H1 (cell line): ENCODE results near the gene MUC16. TPM values are rescaled to one million over a fixed set of nuclear protein-coding genes. Genes with fewer than 3 reads are reported as not detected.

Source experiments
- CTCF ChIA-PET: fragments of 300-600 bp; sonication (Branson Sonifier 250); formaldehyde crosslinking; loops from one replicate; lab custom pipeline; 2021; ENCODE audit not compliant: partially characterized antibody; lab: Charles Lee
- POLR2A ChIA-PET: fragments of 300-600 bp; sonication (Branson Sonifier 250); formaldehyde crosslinking; loops from one replicate; lab custom pipeline; 2021; ENCODE audit warnings: inconsistent platforms; ENCODE audit not compliant: partially characterized antibody; lab: Charles Lee
- DNase-seq, 2 experiments: peaks; one replicate each; pipeline versions ENCODE4 v3.0.0 to v3.0.0-alpha.2; 2010 to 2022; ENCODE audit warnings: low spot score in 2 of 2, low read depth in 1 of 2, mixed read lengths in 1 of 2
- FAIRE-seq: peaks from 2 replicates; lab custom pipeline; 2011; peaks lifted over from hg19 to GRCh38; lab: Jason Lieb, UNC
- H2AFZ ChIP-seq: 2 replicates; pipeline ENCODE4 v1.8.1; 2012; ENCODE audit warnings: low read length, inconsistent platforms
- H2AK5ac ChIP-seq: 2 replicates; pipeline ENCODE4 v1.6.1; 2013; ENCODE audit warnings: low read depth, low read length
- H2BK120ac ChIP-seq: replicated peaks from 2 replicates; pipeline ENCODE3; 2013; ENCODE audit warnings: low read depth, low read length, inconsistent platforms
- H2BK12ac ChIP-seq: 2 replicates; pipeline ENCODE4 v1.6.1; 2013; ENCODE audit warnings: low read depth, low read length
- H2BK15ac ChIP-seq: 2 replicates; pipeline ENCODE4 v1.6.1; 2013; ENCODE audit warnings: low read length
- H2BK20ac ChIP-seq: 2 replicates; pipeline ENCODE4 v1.6.1; 2013; ENCODE audit warnings: low read length
- H2BK5ac ChIP-seq: 2 replicates; pipeline ENCODE4 v1.6.1; 2013; ENCODE audit warnings: low read depth, low read length
- H3K14ac ChIP-seq: 2 replicates; pipeline ENCODE4 v1.6.1; 2013; ENCODE audit warnings: inconsistent platforms; ENCODE audit not compliant: insufficient read length
- H3K18ac ChIP-seq: 2 replicates; pipeline ENCODE4 v1.6.1; 2013; ENCODE audit warnings: low read length; ENCODE audit errors: extremely low read depth
- H3K23ac ChIP-seq: 2 replicates; pipeline ENCODE4 v1.6.1; 2013; ENCODE audit warnings: inconsistent platforms; ENCODE audit not compliant: insufficient read length
- H3K23me2 ChIP-seq: 2 replicates; pipeline ENCODE4 v1.6.1; 2013; ENCODE audit warnings: low read depth, low read length
- H3K27ac ChIP-seq: 2 replicates; pipeline ENCODE4 v1.6.1; 2011; ENCODE audit warnings: low read depth, low read length, inconsistent platforms
- H3K27me3 ChIP-seq, 4 experiments: replicated peaks in 1 of 4; 1 replicate in 1 of 4; 2 replicates in 3 of 4; pipeline versions ENCODE4 v1.6.1 to v1.8.1; 2011 to 2013; ENCODE audit warnings: low read length in 3 of 4, mild to moderate bottlenecking in 3 of 4, inconsistent platforms in 2 of 4, mixed read lengths in 2 of 4, moderate library complexity in 1 of 4; ENCODE audit not compliant: control insufficient read depth in 3 of 4, insufficient read depth in 3 of 4; ENCODE audit errors: extremely low read depth in 1 of 4
- H3K36me3 ChIP-seq, 4 experiments: 2 replicates each; pipeline versions ENCODE4 v1.6.1 to v1.8.1; 2011 to 2013; ENCODE audit warnings: mild to moderate bottlenecking in 4 of 4, low read length in 3 of 4, moderate library complexity in 2 of 4, control low read depth in 1 of 4, inconsistent platforms in 1 of 4; ENCODE audit not compliant: insufficient read depth in 4 of 4, control insufficient read depth in 2 of 4
- H3K4ac ChIP-seq: replicated peaks from 2 replicates; pipeline ENCODE3; 2013; ENCODE audit warnings: low read length, low read depth, mixed read lengths, inconsistent platforms; ENCODE audit not compliant: insufficient read length
- H3K4me1 ChIP-seq, 4 experiments: replicated peaks in 1 of 4; 1 replicate in 1 of 4; 2 replicates in 3 of 4; pipeline versions ENCODE4 v1.6.1 to v1.8.1; 2011 to 2013; ENCODE audit warnings: low read length in 3 of 4, inconsistent platforms in 2 of 4, mixed read lengths in 1 of 4; ENCODE audit not compliant: insufficient read depth in 4 of 4, control insufficient read depth in 3 of 4
- H3K4me2 ChIP-seq, 2 experiments: 2 replicates each; pipeline versions ENCODE4 v1.6.1 to v1.8.1; 2011 to 2013; ENCODE audit warnings: low read depth in 2 of 2, low read length in 2 of 2, control low read depth in 1 of 2, inconsistent platforms in 1 of 2, mild to moderate bottlenecking in 1 of 2; ENCODE audit not compliant: insufficient read depth in 1 of 2
- H3K4me3 ChIP-seq, 4 experiments: fragments of 200-600, 300-600 bp in 1 of 4; sonication (generic), shearing (Covaris generic), sonication (Bioruptor Twin) in 1 of 4; 2 replicates each; pipeline versions ENCODE4 v1.5.1 to v1.8.1; 2011 to 2016; ENCODE audit warnings: low read length in 4 of 4, low read depth in 3 of 4, control low read depth in 2 of 4, inconsistent platforms in 2 of 4, mild to moderate bottlenecking in 2 of 4, mixed read lengths in 1 of 4, moderate library complexity in 1 of 4; ENCODE audit not compliant: insufficient read depth in 2 of 4; ENCODE audit errors: extremely low read depth in 1 of 4
- H3K56ac ChIP-seq: replicated peaks from 2 replicates; pipeline ENCODE3; 2013; ENCODE audit warnings: low read depth, mild to moderate bottlenecking, mixed read lengths, low read length, inconsistent platforms; ENCODE audit not compliant: insufficient read length
- H3K79me1 ChIP-seq: 2 replicates; pipeline ENCODE4 v1.6.1; 2013; ENCODE audit warnings: low read depth, low read length, control low read depth
- H3K79me2 ChIP-seq, 2 experiments: 2 replicates each; pipeline versions ENCODE4 v1.6.1 to v1.8.1; 2012 to 2013; ENCODE audit warnings: low read length in 2 of 2, mild to moderate bottlenecking in 2 of 2, inconsistent platforms in 1 of 2; ENCODE audit not compliant: insufficient read depth in 2 of 2, control insufficient read depth in 1 of 2
- H3K9ac ChIP-seq, 4 experiments: replicated peaks in 1 of 4; 1 replicate in 1 of 4; 2 replicates in 3 of 4; pipeline versions ENCODE4 v1.6.1 to v1.8.1; 2011 to 2013; ENCODE audit warnings: low read depth in 3 of 4, low read length in 3 of 4, control low read depth in 2 of 4, mild to moderate bottlenecking in 2 of 4, moderate library complexity in 2 of 4, inconsistent platforms in 1 of 4; ENCODE audit errors: extremely low read depth in 1 of 4
- H3K9me3 ChIP-seq, 2 experiments: 2 replicates each; pipeline versions ENCODE4 v1.6.1 to v1.8.1; 2012 to 2013; ENCODE audit warnings: mild to moderate bottlenecking in 2 of 2, moderate library complexity in 2 of 2, control low read depth in 1 of 2, inconsistent platforms in 1 of 2, low read depth in 1 of 2, low read length in 1 of 2, mixed read lengths in 1 of 2; ENCODE audit not compliant: insufficient read depth in 2 of 2
- H4K20me1 ChIP-seq, 2 experiments: replicated peaks in 1 of 2; 2 replicates each; pipeline versions ENCODE3 to v1.8.1; 2011 to 2013; ENCODE audit warnings: inconsistent platforms in 2 of 2, low read length in 2 of 2, mild to moderate bottlenecking in 1 of 2; ENCODE audit not compliant: insufficient read depth in 2 of 2, control insufficient read depth in 1 of 2
- H4K5ac ChIP-seq: 2 replicates; pipeline ENCODE4 v1.6.1; 2013; ENCODE audit warnings: low read length, low read depth, mixed read lengths, inconsistent platforms; ENCODE audit not compliant: insufficient read length
- H4K8ac ChIP-seq: 2 replicates; pipeline ENCODE4 v1.8.0; 2013; ENCODE audit warnings: mild to moderate bottlenecking, moderate library complexity, low read length, inconsistent platforms; ENCODE audit not compliant: insufficient read depth; ENCODE audit errors: extremely low read depth
- H4K91ac ChIP-seq: replicated peaks from 2 replicates; pipeline ENCODE3; 2013; ENCODE audit warnings: low read length, mixed read lengths, inconsistent platforms; ENCODE audit not compliant: insufficient read length
- CEBPB ChIP-seq: IDR thresholded peaks from 2 replicates; pipeline ENCODE4 v1.6.1; 2012; ENCODE audit warnings: low read depth, low read length
- TEAD4 ChIP-seq: IDR thresholded peaks from 2 replicates; pipeline ENCODE4 v1.6.1; 2012; ENCODE audit warnings: low read depth, low read length, inconsistent platforms, mixed read lengths
- WGBS, 2 experiments: shearing (Covaris generic) in 1 of 2; methylation state at CpG; one replicate each; pipeline versions ENCODE4 v1.1.6 to v1.1.7; 2013 to 2015; ENCODE audit warnings: low lambda C conversion rate in 2 of 2, mixed read lengths in 2 of 2, inconsistent platforms in 1 of 2, low coverage in 1 of 2, missing lambda C conversion rate in 1 of 2; ENCODE audit not compliant: insufficient replicate concordance in 2 of 2, insufficient coverage in 1 of 2, insufficient read length in 1 of 2; ENCODE audit errors: extremely low coverage in 1 of 2, missing lambda C conversion rate in 1 of 2; 5-methylcytosine and 5-hydroxymethylcytosine counted together
- polyA plus RNA-seq, 7 experiments: library from polyadenylated mRNA; depleted of rRNA in 3 of 7; stranded (reverse) in 5 of 7; unstranded in 2 of 7; fragments of >200 nt in 5 of 7; fragments of 200-250 nt in 2 of 7; gene quantifications; 1 replicate in 5 of 7; 2 replicates in 1 of 7; 4 replicates in 1 of 7; pipeline versions ENCODE4 v1.2.1 to v1.2.3, GENCODE V29; 2011 to 2013; ENCODE audit warnings: missing spikeins in 2 of 7, mixed read lengths in 2 of 7
- total RNA-seq: library from RNA; stranded (reverse); fragmentation: NEBNext Ultra II Directional; extraction: Animal tissue kit (Norgen Biotek cat#: 25700); gene quantifications from 2 replicates; pipeline ENCODE4 v1.2.1, GENCODE V29; 2021

Gene MUC16
- total and polyA plus RNA-seq, 2 of the 8 experiments (the other 6 are each of a cell fraction or from before 2014, with no cell fraction given), result 0.17 to 0.60 TPM

- Histone ChIP-seq H3K4me3 (no peak overlapping the region), H3K23ac (no peak overlapping the region), H4K5ac (no peak overlapping the region), H4K8ac (no peak overlapping the region), H3K14ac (no peak overlapping the region), H2BK5ac (no peak overlapping the region), H3K4ac (no peak overlapping the region), H3K79me1 (no peaks in the 10 kb centered on the region), H4K20me1 (no peaks in the 10 kb centered on the region), H2BK12ac (no peak overlapping the region), H3K9ac (no peak overlapping the region), H3K36me3 (no peaks in the 10 kb centered on the region; a peak in 1 of 8 replicates), H2AFZ (no peak overlapping the region), H2BK20ac (no peak overlapping the region), H3K79me2 (no peaks in the 10 kb centered on the region), H3K4me1 (no peaks in the 10 kb centered on the region), H2BK120ac (no peak overlapping the region), H4K91ac (no peak overlapping the region), H3K9me3 (no peaks in the 10 kb centered on the region), H2BK15ac (no peak overlapping the region), H3K27ac (no peak overlapping the region), H3K23me2 (peaks cover 4% of the 10 kb centered on the region; the same call in 1 of the 2 replicates), H3K4me2 (no peak overlapping the region), H3K56ac (no peak overlapping the region), H3K18ac (no peak overlapping the region), H3K27me3 (no peaks in the 10 kb centered on the region), H2AK5ac (no peak overlapping the region)
- TF ChIP-seq TEAD4 (no peak), CEBPB (peak; percentile 18; the same call in 1 of the 2 replicates)
- FAIRE-seq, result no peak
- ChIA-PET POLR2A (interaction anchor here (1.6 kb wide), 1 partner anchor 9 kb away, joined by 4 read pairs; no protein-coding TSS in a partner anchor), CTCF (interaction anchor here (0.6 to 1.2 kb wide), 2 partner anchors 10 to 376 kb away, joined by 3 to 4 read pairs; no protein-coding TSS in a partner anchor)
- DNase-seq, result no peak
- 94% methylated on average over 8 of the region's 8 CpGs; no CpG with 5 or more reads in 1 of the 2 experiments for WGBS, 2 experiments
Observed at GRCh38 chr19:9041023-9041422, 30.8 kb upstream of the MUC16 start.
